Neuronal stem cell (in vitro differentiated cells): ENCODE data around the gene CIC.

Experiments
- DNase-seq: peaks from one replicate; pipeline ENCODE4 v3.0.0-alpha.2; 2013; ENCODE audit warnings: low spot score
- H2AFZ ChIP-seq: one replicate; pipeline ENCODE4 v1.6.1; 2013; ENCODE audit warnings: mild to moderate bottlenecking, low read length, inconsistent platforms
- H2AK5ac ChIP-seq: 2 replicates; pipeline ENCODE4 v1.6.1; 2013; ENCODE audit warnings: low read depth, mild to moderate bottlenecking, inconsistent platforms, low read length, moderate library complexity, mixed read lengths
- H2BK120ac ChIP-seq: 2 replicates; pipeline ENCODE4 v1.6.1; 2013; ENCODE audit warnings: low read depth, mild to moderate bottlenecking, inconsistent platforms, low read length, moderate library complexity, mixed read lengths
- H2BK12ac ChIP-seq: one replicate; pipeline ENCODE4 v1.6.1; 2013; ENCODE audit warnings: low read length, inconsistent platforms
- H2BK15ac ChIP-seq: 2 replicates; pipeline ENCODE4 v1.6.1; 2013; ENCODE audit warnings: mild to moderate bottlenecking, low read length, inconsistent platforms, mixed read lengths
- H2BK5ac ChIP-seq: one replicate; pipeline ENCODE4 v1.6.1; 2013; ENCODE audit warnings: inconsistent platforms, mild to moderate bottlenecking, low read length, moderate library complexity
- H3K14ac ChIP-seq: one replicate; pipeline ENCODE4 v1.6.1; 2013; ENCODE audit warnings: low read length, inconsistent platforms
- H3K18ac ChIP-seq: 2 replicates; pipeline ENCODE4 v1.6.1; 2013; ENCODE audit warnings: low read length, inconsistent platforms
- H3K23ac ChIP-seq: 2 replicates; pipeline ENCODE4 v1.6.1; 2013; ENCODE audit warnings: low read depth, mild to moderate bottlenecking, mixed read lengths, low read length, inconsistent platforms; ENCODE audit not compliant: poor library complexity
- H3K27ac ChIP-seq: replicated peaks from 3 replicates; pipeline ENCODE4 v1.5.1; 2013; ENCODE audit warnings: low read length, inconsistent platforms
- H3K27me3 ChIP-seq, 3 experiments: 2 replicates each; pipeline ENCODE4 v1.6.1; 2013; ENCODE audit warnings: low read length in 3 of 3, mild to moderate bottlenecking in 2 of 3, inconsistent platforms in 1 of 3, low read depth in 1 of 3, mixed read lengths in 1 of 3, moderate library complexity in 1 of 3; ENCODE audit not compliant: control insufficient read depth in 3 of 3, insufficient read depth in 3 of 3
- H3K36me3 ChIP-seq, 2 donors: replicated peaks in 1 of 2; 2 replicates each; pipeline ENCODE4 v1.6.1; 2013; ENCODE audit warnings: low read length in 2 of 2; ENCODE audit not compliant: control insufficient read depth in 2 of 2, insufficient read depth in 2 of 2
- H3K4ac ChIP-seq: 2 replicates; pipeline ENCODE4 v1.6.1; 2013; ENCODE audit warnings: inconsistent platforms, mild to moderate bottlenecking, low read length, moderate library complexity
- H3K4me1 ChIP-seq, 2 donors: 1 replicate in 1 of 2; 2 replicates in 1 of 2; pipeline ENCODE4 v1.6.1; 2013; ENCODE audit warnings: low read length in 2 of 2, low read depth in 1 of 2; ENCODE audit not compliant: control insufficient read depth in 2 of 2, insufficient read depth in 1 of 2
- H3K4me2 ChIP-seq: one replicate; pipeline ENCODE4 v1.6.1; 2013; ENCODE audit warnings: mild to moderate bottlenecking, low read length, inconsistent platforms; ENCODE audit not compliant: insufficient read depth, poor library complexity, severe bottlenecking
- H3K4me3 ChIP-seq, 2 donors: 2 replicates each; pipeline ENCODE4 v1.5.1; 2013; ENCODE audit warnings: low read length in 2 of 2, mild to moderate bottlenecking in 2 of 2, inconsistent platforms in 1 of 2, moderate library complexity in 1 of 2
- H3K79me1 ChIP-seq: one replicate; pipeline ENCODE4 v1.6.1; 2013; ENCODE audit warnings: low read depth, mild to moderate bottlenecking, inconsistent platforms, low read length, moderate library complexity
- H3K9ac ChIP-seq: one replicate; pipeline ENCODE4 v1.6.1; 2013; ENCODE audit warnings: mild to moderate bottlenecking, low read depth, low read length, inconsistent platforms; ENCODE audit not compliant: poor library complexity
- H3K9me3 ChIP-seq, 2 donors: replicated peaks in 1 of 2; 2 replicates each; pipeline versions ENCODE3 to v1.6.1; 2013; ENCODE audit warnings: low read length in 2 of 2, mild to moderate bottlenecking in 2 of 2, inconsistent platforms in 1 of 2, low read depth in 1 of 2, mixed read lengths in 1 of 2, moderate library complexity in 1 of 2; ENCODE audit not compliant: control insufficient read depth in 2 of 2, insufficient read depth in 1 of 2
- H4K8ac ChIP-seq: one replicate; pipeline ENCODE4 v1.6.1; 2013; ENCODE audit warnings: low read depth, mild to moderate bottlenecking, inconsistent platforms, low read length, moderate library complexity
- H4K91ac ChIP-seq: one replicate; pipeline ENCODE4 v1.6.1; 2013; ENCODE audit warnings: low read length, low read depth, mild to moderate bottlenecking, inconsistent platforms; ENCODE audit not compliant: poor library complexity
- WGBS, 2 donors: extraction: QIAGEN DNeasy Blood & Tissue Kit; methylation state at CpG; one replicate each; pipeline ENCODE4 v1.1.7; 2013; ENCODE audit warnings: missing lambda C conversion rate in 2 of 2, mixed read lengths in 1 of 2; ENCODE audit not compliant: insufficient read length in 2 of 2, insufficient replicate concordance in 1 of 2; ENCODE audit errors: extremely low coverage in 2 of 2; 5-methylcytosine and 5-hydroxymethylcytosine counted together

CIC gene

GRCh38 chr19:42275517-42275916, 6.5 kb downstream of the CIC start:
- Histone ChIP-seq H2BK120ac (no peak overlapping the region), H3K36me3 (peaks cover 16 to 40% of the 10 kb centered on the region in 2 donors), H3K14ac (no peak overlapping the region), H3K27me3 (no peaks in the 10 kb centered on the region), H2AK5ac (no peak overlapping the region), H4K8ac (no peak overlapping the region), H3K27ac (no peak overlapping the region), H2BK5ac (peak overlapping the region; percentile 16), H3K18ac (peak overlapping the region; percentile 1), H3K4me3 (no peak overlapping the region), H3K9ac (no peak overlapping the region), H4K91ac (no peak overlapping the region), H2BK12ac (no peak overlapping the region), H3K23ac (no peak overlapping the region), H3K79me1 (peaks cover 22% of the 10 kb centered on the region), H3K4ac (no peak overlapping the region), H2BK15ac (no peak overlapping the region), H3K4me1 (peaks cover 7 to 8% of the 10 kb centered on the region in 2 donors), H3K9me3 (no peaks in the 10 kb centered on the region), H3K4me2 (no peak overlapping the region), H2AFZ (no peak overlapping the region)
- no CpG with 5 or more reads among the region's 3 CpGs for WGBS, 2 donors
- no peak for DNase-seq

GRCh38 chr19:42276284-42276683, 7.2 kb downstream of the CIC start:
- peaks cover 24% of the 10 kb centered on the region for H3K79me1 ChIP-seq
- no peak overlapping the region for H4K91ac ChIP-seq
- no peak overlapping the region for H3K4me2 ChIP-seq
- no peaks in the 10 kb centered on the region for H3K27me3 ChIP-seq
- no CpG with 5 or more reads among the region's 3 CpGs for WGBS, 2 donors
- H2BK5ac ChIP-seq, result no peak overlapping the region
- no peak overlapping the region for H3K4ac ChIP-seq
- H3K9ac ChIP-seq, result no peak overlapping the region
- no peak overlapping the region for H2BK12ac ChIP-seq
- H3K4me1 ChIP-seq, result peaks cover 7 to 9% of the 10 kb centered on the region in 2 donors
- H2BK120ac ChIP-seq, result no peak overlapping the region
- no peak overlapping the region for H3K4me3 ChIP-seq
- no peak overlapping the region for H2AK5ac ChIP-seq
- no peak overlapping the region for H2AFZ ChIP-seq
- H3K14ac ChIP-seq, result no peak overlapping the region
- H3K27ac ChIP-seq, result no peak overlapping the region
- H3K9me3 ChIP-seq, result no peaks in the 10 kb centered on the region
- no peak for DNase-seq
- H3K18ac ChIP-seq, result no peak overlapping the region
- H3K23ac ChIP-seq, result no peak overlapping the region
- H4K8ac ChIP-seq, result no peak overlapping the region
- peaks cover 16 to 40% of the 10 kb centered on the region in 2 donors for H3K36me3 ChIP-seq
- H2BK15ac ChIP-seq, result no peak overlapping the region

GRCh38 chr19:42276821-42277220, 7.8 kb downstream of the CIC start:
- H3K27ac ChIP-seq, result no peak overlapping the region
- H3K18ac ChIP-seq, result no peak overlapping the region
- no peak overlapping the region for H3K14ac ChIP-seq
- H3K9ac ChIP-seq, result no peak overlapping the region
- no peak overlapping the region for H2BK15ac ChIP-seq
- no peak overlapping the region for H3K23ac ChIP-seq
- H3K9me3 ChIP-seq, result no peaks in the 10 kb centered on the region
- no peak overlapping the region for H4K91ac ChIP-seq
- peaks cover 20% of the 10 kb centered on the region for H3K79me1 ChIP-seq
- H3K4ac ChIP-seq, result no peak overlapping the region
- no peak overlapping the region for H2BK120ac ChIP-seq
- no peak overlapping the region for H2BK5ac ChIP-seq
- no peaks in the 10 kb centered on the region for H3K27me3 ChIP-seq
- H3K4me2 ChIP-seq, result no peak overlapping the region
- peaks cover 16 to 40% of the 10 kb centered on the region in 2 donors for H3K36me3 ChIP-seq
- WGBS, 2 donors, result no CpG with 5 or more reads among the region's 4 CpGs
- no peak overlapping the region for H2AK5ac ChIP-seq
- H4K8ac ChIP-seq, result no peak overlapping the region
- H3K4me3 ChIP-seq, result no peak overlapping the region
- no peak overlapping the region for H2AFZ ChIP-seq
- no peak overlapping the region for H2BK12ac ChIP-seq
- H3K4me1 ChIP-seq, result peaks cover 12 to 13% of the 10 kb centered on the region in 2 donors
- no peak for DNase-seq

GRCh38 chr19:42277821-42278451, 8.9 kb downstream of the CIC start:
- Histone ChIP-seq H2AFZ (no peak overlapping the region), H3K79me1 (peaks cover 14% of the 10 kb centered on the region), H3K4ac (no peak overlapping the region), H3K27me3 (no peaks in the 10 kb centered on the region), H2BK5ac (peak overlapping the region; percentile 48), H3K36me3 (peaks cover 16 to 32% of the 10 kb centered on the region in 2 donors), H4K91ac (no peak overlapping the region), H2AK5ac (peak overlapping the region; percentile 77), H2BK120ac (no peak overlapping the region), H3K18ac (peak overlapping the region; percentile 46), H3K4me2 (no peak overlapping the region), H3K27ac (no peak overlapping the region), H3K9me3 (no peaks in the 10 kb centered on the region), H3K9ac (peak overlapping the region; percentile 63), H3K4me1 (peaks cover 22 to 23% of the 10 kb centered on the region in 2 donors), H2BK12ac (no peak overlapping the region), H4K8ac (no peak overlapping the region), H3K14ac (no peak overlapping the region), H3K4me3 (no peak overlapping the region), H3K23ac (peak overlapping the region; percentile 52), H2BK15ac (peak overlapping the region; percentile 55)
- DNase-seq, result no peak
- no CpG with 5 or more reads among the region's 10 CpGs for WGBS, 2 donors
